ACC112 (cell line): ENCODE measurements around the gene PIK3R1.
"Not testable (repeated sequence)": the region's sequence is repeated elsewhere in the genome, so short reads cannot be mapped to it uniquely, and the experiment has no call there.

Source experiments
- H2AFZ ChIP-seq: fragments of 200-600 bp; sonication (generic); one replicate; pipeline ENCODE4 v1.6.0; 2017; ENCODE audit warnings: antibody characterized with exemption, low read length; ENCODE audit not compliant: unreplicated experiment
- H3K27ac ChIP-seq: fragments of 200-600 bp; sonication (generic); 2 replicates; pipeline ENCODE4 v1.5.1; 2014; ENCODE audit warnings: low read depth, mild to moderate bottlenecking, antibody characterized with exemption, low read length, moderate library complexity
- H3K27me3 ChIP-seq: fragments of 200-600 bp; sonication (generic); 2 replicates; pipeline ENCODE4 v1.6.1; 2014; ENCODE audit warnings: mild to moderate bottlenecking, antibody characterized with exemption, low read length, moderate library complexity, mixed read lengths; ENCODE audit not compliant: insufficient read depth
- H3K36me3 ChIP-seq: fragments of 200-600 bp; sonication (generic); 2 replicates; pipeline ENCODE4 v1.6.1; 2016; ENCODE audit warnings: mild to moderate bottlenecking, antibody characterized with exemption, low read length, moderate library complexity, mixed read lengths; ENCODE audit not compliant: insufficient read depth
- H3K4me1 ChIP-seq: fragments of 200-600 bp; sonication (generic); one replicate; pipeline ENCODE4 v1.6.1; 2016; ENCODE audit warnings: low read length, mixed read lengths; ENCODE audit not compliant: insufficient read depth, unreplicated experiment, control insufficient read depth
- H3K4me3 ChIP-seq: fragments of 200-600 bp; sonication (generic); 2 replicates; pipeline ENCODE4 v1.5.1; 2014; ENCODE audit warnings: mild to moderate bottlenecking, low read depth, low read length
- H3K79me2 ChIP-seq: fragments of 200-600 bp; sonication (generic); one replicate; pipeline ENCODE4 v1.6.0; 2016; ENCODE audit warnings: low read length; ENCODE audit not compliant: control insufficient read depth, unreplicated experiment, insufficient read depth

The PIK3R1 gene

DNA sequence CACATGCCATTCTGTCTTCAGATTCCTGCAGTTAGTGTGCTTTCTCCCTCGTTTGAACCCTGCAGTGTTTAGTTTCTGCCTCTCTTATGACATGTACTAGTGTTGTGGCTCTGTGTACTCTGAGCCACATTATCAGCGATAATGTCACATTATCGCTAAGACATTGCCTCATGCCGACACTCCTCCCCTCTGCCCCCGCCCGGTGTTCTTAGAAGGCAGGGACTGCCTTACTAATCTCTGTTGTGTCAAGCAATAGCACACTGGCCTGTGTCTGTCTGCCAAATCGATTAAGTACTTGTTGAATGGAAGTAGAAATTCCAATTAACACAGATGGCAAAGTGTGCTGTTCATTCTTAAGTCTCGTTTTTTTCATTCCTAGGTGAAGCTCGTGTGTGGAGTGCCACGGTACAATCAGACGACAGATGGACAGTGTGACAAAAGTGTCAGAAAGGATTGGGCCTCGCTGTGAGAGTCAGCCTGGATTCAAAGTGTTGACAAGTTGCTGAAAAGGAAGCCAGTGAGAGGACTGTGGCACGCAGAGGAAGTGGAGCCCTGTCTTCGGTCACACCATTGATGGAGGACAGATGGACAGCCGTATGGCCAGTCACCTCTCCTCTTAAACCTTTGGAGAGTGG lies 10.5 kb downstream of the PIK3R1 start:
- Histone ChIP-seq H2AFZ (no peak overlapping the region), H3K4me1 (peaks cover 29% of the 10 kb centered on the region), H3K36me3 (peaks cover 20% of the 10 kb centered on the region), H3K27me3 (no peaks in the 10 kb centered on the region), H3K4me3 (no peak overlapping the region), H3K27ac (peak overlapping the region; percentile 88; the same call in 1 of the 2 replicates), H3K79me2 (peaks cover 62% of the 10 kb centered on the region)

DNA sequence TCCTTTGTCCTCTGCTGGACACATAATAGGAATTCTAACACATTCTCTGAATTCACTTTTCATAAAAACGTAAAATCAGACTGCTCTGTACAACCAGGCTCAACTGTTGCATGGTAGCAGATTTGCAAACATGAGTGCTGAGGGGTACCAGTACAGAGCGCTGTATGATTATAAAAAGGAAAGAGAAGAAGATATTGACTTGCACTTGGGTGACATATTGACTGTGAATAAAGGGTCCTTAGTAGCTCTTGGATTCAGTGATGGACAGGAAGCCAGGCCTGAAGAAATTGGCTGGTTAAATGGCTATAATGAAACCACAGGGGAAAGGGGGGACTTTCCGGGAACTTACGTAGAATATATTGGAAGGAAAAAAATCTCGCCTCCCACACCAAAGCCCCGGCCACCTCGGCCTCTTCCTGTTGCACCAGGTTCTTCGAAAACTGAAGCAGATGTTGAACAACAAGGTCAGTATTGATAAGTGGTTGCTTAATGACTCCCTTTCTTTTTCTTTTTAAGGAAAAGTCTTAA lies 11.1 kb downstream of the PIK3R1 start:
- Histone ChIP-seq H3K36me3 (peaks cover 20% of the 10 kb centered on the region), H3K79me2 (peaks cover 62% of the 10 kb centered on the region), H3K4me1 (peaks cover 29% of the 10 kb centered on the region), H3K27me3 (no peaks in the 10 kb centered on the region), H2AFZ (no peak overlapping the region), H3K27ac (no peak overlapping the region), H3K4me3 (no peak overlapping the region)

DNA sequence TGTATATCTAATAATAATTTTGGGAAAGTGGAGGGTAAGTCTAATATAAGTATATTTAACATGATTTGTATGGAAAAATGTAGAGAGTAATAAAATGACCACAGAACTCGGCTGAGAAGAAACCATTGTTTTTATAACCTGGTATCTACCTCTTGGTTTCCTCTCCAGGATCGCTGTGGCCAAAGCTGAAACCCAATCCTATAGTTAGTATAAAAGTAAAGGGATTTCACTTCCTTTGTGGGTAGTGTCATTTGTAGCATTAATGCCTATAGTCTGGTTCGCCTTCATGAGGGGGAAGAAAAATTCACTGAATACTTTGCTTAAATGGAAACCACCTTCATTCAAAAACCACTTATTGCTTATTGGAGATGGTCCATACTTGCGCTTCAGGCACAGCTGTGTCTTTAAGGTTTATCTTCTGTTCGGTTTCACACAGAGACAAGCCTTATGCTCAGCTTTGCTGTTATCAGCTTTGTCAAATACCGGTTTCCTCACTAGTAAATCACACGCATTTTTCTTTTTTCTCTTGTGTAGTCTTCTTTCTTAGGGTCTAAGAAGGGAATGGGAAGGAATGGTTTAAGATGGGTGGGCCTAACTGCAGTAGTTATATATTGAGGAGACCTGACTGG lies 12.1 kb downstream of the PIK3R1 start:
- peaks cover 20% of the 10 kb centered on the region for H3K36me3 ChIP-seq
- H3K79me2 ChIP-seq, result peaks cover 60% of the 10 kb centered on the region

DNA sequence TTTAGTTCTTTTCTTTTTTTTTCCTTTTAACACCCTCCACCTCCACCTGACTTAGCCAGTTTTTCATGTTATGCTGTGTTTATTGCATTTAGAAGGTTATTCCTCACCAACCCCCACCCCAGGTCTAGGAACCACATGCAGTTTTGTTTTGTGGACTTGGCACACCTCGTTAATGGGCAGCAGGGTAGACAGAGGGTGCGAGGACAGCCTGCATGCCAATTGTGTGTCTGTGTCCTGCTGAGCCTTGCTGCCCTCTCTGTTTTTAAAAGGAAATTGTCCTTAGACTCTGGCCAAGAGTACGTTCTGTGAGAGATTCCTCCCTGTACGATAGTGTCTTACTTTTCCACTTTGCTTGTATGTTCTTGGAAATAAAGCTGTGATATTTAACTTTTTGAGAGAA lies 13.9 kb downstream of the PIK3R1 start:
- Histone ChIP-seq H3K4me3 (no peak overlapping the region), H3K36me3 (peaks cover 20% of the 10 kb centered on the region), H3K79me2 (peaks cover 56% of the 10 kb centered on the region), H3K4me1 (peaks cover 16% of the 10 kb centered on the region), H2AFZ (no peak overlapping the region), H3K27me3 (no peaks in the 10 kb centered on the region), H3K27ac (no peak overlapping the region)

More for the DNA sequence above, 12.1 kb downstream of the PIK3R1 start:
- Histone ChIP-seq H2AFZ (no peak overlapping the region), H3K4me3 (no peak overlapping the region), H3K4me1 (peaks cover 29% of the 10 kb centered on the region), H3K27ac (no peak overlapping the region), H3K27me3 (no peaks in the 10 kb centered on the region)

DNA sequence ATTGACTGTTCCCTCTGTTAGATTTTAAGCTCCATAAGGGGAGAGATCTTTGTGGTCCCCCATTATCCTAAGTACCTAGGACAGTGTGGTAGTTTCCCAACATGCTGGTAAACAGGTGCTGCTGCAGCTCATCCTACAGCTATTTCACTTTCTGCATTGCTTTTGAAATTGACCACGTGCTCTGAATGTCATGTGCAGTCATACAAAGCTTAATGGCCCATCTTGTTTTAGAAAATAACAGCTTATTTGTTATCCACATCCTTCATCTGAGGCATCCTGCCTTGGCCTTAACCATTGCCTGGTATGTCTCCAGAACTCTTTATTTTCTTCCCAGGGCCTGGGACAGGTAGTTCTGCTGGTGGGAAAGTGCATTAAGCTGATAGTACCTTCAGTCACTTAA lies 14.7 kb downstream of the PIK3R1 start:
- Histone ChIP-seq H3K36me3 (peaks cover 20% of the 10 kb centered on the region), H3K4me1 (peaks cover 7% of the 10 kb centered on the region), H2AFZ (no peak overlapping the region), H3K27ac (no peak overlapping the region), H3K27me3 (no peaks in the 10 kb centered on the region), H3K79me2 (peaks cover 56% of the 10 kb centered on the region), H3K4me3 (no peak overlapping the region)

DNA sequence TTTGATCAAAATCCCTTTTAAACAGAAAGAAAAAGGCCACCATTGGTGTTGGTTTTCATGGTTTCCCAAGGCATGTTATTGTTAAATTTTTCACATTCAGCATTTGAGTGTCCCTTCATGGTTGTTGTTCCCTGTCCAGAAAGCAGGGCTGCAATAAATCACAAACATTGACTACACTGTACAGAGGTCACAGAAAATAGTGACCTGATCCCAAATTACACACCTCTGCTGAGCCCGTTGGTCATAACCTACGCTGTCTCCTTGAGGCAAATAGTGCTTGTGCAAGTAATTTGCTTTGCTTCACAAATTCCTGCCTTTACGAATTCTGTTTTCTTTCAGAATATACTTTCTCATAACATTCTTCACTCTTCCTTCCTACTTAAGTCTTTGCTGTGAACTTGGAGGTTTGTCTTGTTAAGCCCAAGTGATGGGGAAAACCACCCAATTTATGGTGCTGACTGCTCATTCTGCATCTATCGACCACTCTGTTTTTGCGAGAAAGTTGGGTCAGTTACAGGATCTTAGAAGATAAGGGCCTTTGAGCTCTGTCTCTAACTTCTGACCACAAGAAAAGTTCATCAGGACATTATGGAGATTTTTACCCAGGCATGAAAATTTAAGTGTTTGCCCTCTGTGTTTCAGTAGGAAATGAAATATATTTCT lies 16.0 kb downstream of the PIK3R1 start:
- no peaks in the 10 kb centered on the region for H3K27me3 ChIP-seq
- peaks cover 43% of the 10 kb centered on the region for H3K79me2 ChIP-seq
- H3K27ac ChIP-seq, result no peak overlapping the region
- H3K4me3 ChIP-seq, result no peak overlapping the region
- no peaks in the 10 kb centered on the region for H3K4me1 ChIP-seq
- H3K36me3 ChIP-seq, result peaks cover 15% of the 10 kb centered on the region
- no peak overlapping the region for H2AFZ ChIP-seq

DNA sequence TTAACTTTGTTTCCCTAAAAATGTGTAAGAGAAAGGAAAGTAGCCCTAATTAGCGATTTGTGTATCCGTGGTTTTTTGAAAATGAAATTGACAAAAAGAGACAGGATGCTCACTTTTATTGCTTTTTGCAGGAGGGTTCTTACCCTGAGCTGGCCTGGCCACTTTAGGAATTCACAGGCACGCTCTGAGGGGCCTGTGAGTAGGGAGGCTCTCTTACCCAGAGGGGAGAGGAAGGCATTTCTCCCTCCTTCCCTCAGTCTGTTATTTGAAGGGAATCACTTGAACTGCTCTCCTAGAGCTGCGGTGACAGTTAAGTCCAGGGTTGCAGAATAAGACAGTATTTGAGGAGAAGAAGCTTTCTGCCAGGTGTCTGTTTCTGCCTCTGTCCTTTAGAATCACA lies 16.7 kb downstream of the PIK3R1 start:
- Histone ChIP-seq H2AFZ (no peak overlapping the region), H3K4me1 (no peaks in the 10 kb centered on the region), H3K27ac (no peak overlapping the region), H3K4me3 (no peak overlapping the region), H3K79me2 (peaks cover 40% of the 10 kb centered on the region), H3K36me3 (peaks cover 10% of the 10 kb centered on the region; the same call in 1 of the 2 replicates), H3K27me3 (no peaks in the 10 kb centered on the region)

DNA sequence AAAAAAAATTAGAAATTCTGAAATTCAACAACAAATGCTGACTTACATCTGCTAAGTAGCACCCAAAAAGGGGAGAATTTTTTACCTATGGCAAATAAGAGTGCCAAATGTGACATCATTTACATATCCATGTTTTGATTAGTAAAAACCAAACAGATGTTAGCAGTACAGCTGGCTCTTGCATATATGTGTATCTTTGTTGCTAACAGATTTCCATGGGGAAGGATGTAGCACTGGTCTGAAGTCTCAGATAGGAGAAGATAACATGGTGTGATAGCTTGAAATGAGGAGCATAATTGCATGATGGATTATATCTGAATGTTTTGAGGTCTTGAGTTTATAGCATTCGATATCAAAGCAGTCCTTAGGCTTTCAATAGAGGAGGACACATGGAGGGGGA lies 17.5 kb downstream of the PIK3R1 start:
- Histone ChIP-seq H3K79me2 (peaks cover 40% of the 10 kb centered on the region), H3K4me3 (no peak overlapping the region), H3K4me1 (no peaks in the 10 kb centered on the region), H3K27me3 (no peaks in the 10 kb centered on the region), H3K36me3 (peaks cover 2% of the 10 kb centered on the region; the same call in 1 of the 2 replicates), H3K27ac (no peak overlapping the region), H2AFZ (no peak overlapping the region)

DNA sequence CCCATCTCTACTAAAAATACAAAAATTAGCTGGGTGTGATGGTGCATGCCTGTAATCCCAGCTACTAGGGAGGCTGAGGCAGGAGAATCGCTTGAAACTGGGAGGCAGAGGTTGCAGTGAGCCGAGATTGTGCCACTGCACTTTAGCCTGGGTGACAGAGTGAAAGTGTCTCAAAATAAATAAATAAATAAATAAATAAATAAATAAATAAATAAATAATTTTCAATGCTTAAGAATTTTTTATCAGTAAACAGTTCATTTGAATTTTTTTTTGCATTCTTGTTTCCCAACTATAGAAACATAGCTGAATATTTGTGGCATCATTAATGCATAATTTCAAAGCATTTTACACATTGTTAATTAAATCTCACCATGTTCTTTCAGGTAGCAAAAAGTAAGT lies 19.7 kb downstream of the PIK3R1 start:
- H3K36me3 ChIP-seq, H3K4me1 ChIP-seq, H3K27me3 ChIP-seq, H2AFZ ChIP-seq, H3K27ac ChIP-seq, H3K4me3 ChIP-seq: not testable (repeated sequence)
- peaks cover 33% of the 10 kb centered on the region for H3K79me2 ChIP-seq

DNA sequence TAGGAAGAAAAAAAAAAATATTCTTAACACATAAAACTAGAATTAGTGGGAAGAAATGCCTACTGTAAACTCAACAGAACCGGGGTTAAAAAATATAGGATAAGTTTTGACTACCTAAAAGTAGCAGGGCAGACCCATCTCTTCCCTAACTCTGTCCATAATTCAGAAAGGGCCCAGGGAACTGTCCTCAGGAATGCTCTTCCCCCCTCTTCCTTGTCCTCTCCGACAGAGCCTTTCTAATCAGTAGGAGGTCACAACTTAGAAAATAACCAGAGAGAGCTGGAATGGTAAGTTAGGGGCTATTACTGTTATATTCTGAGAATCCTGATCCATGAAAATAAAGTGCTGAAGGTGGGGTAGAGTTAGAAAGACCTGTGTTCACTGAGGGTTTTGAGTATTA lies 22.2 kb downstream of the PIK3R1 start:
- Histone ChIP-seq H3K4me1 (peaks cover 23% of the 10 kb centered on the region), H2AFZ (no peak overlapping the region), H3K27me3 (no peaks in the 10 kb centered on the region), H3K4me3 (no peak overlapping the region), H3K36me3 (0 out of 2 replicates have a peak, but pooled peaks cover 5% of the 10 kb centered on the region), H3K79me2 (peaks cover 15% of the 10 kb centered on the region), H3K27ac (no peak overlapping the region)
